T-helper 17 cell (primary cell): ENCODE data around the gene NT5DC3. TPM values are rescaled to one million over a fixed set of nuclear protein-coding genes. Genes with fewer than 3 reads are reported as not detected.
A peak's percentile ranks its signal among the peaks of the same experiment; 100 is the strongest.

Experiments used
- ATAC-seq: fragments of 150-1000 bp; cut with Tn5 transposase; 2 replicates; pipeline ENCODE4 v1.10.0; 2021; ENCODE audit warnings: mild to moderate bottlenecking, moderate library complexity
- DNase-seq, 3 donors: peaks; one replicate each; pipeline versions ENCODE4 v3.0.0 to v3.0.0-alpha.2; 2020 to 2021
- H3K9me3 ChIP-seq: one replicate; pipeline ENCODE4 v1.7.0; 2013; ENCODE audit warnings: low read length, mild to moderate bottlenecking; ENCODE audit not compliant: control insufficient read depth, poor library complexity, severe bottlenecking
- H3K27ac Mint-ChIP-seq: one replicate; pipeline ENCODE4 v1.8.0; 2022; ENCODE audit warnings: mild to moderate bottlenecking, moderate library complexity, mixed read lengths
- H3K27me3 Mint-ChIP-seq: one replicate; pipeline ENCODE4 v1.8.0; 2022; ENCODE audit warnings: mixed read lengths
- H3K36me3 Mint-ChIP-seq: one replicate; pipeline ENCODE4 v1.8.0; 2022; ENCODE audit warnings: low read depth, mixed read lengths
- H3K4me1 Mint-ChIP-seq: one replicate; pipeline ENCODE4 v1.8.0; 2022; ENCODE audit warnings: mild to moderate bottlenecking, mixed read lengths
- H3K4me3 Mint-ChIP-seq: one replicate; pipeline ENCODE4 v1.8.0; 2022; ENCODE audit warnings: mild to moderate bottlenecking, moderate library complexity, mixed read lengths
- total RNA-seq, 4 donors: library from RNA in 2 of 4; stranded (reverse) in 2 of 4; gene quantifications; one replicate each; pipeline ENCODE4 v1.2.3 and lab custom pipeline; 2022 to 2026

NT5DC3 gene
- total RNA-seq, 2 donors from 2014 or later = 6.5 to 8.3 TPM

GRCh38 chr12:103875666-103876065 lies 34.6 kb upstream of the NT5DC3 start:
- no peak for ATAC-seq
- H3K9me3 ChIP-seq = no peaks in the 10 kb centered on the region
- H3K4me3 Mint-ChIP-seq = no peak overlapping the region
- no peak overlapping the region for H3K27ac Mint-ChIP-seq
- peaks cover 9% of the 10 kb centered on the region for H3K27me3 Mint-ChIP-seq
- peaks cover 18% of the 10 kb centered on the region for H3K4me1 Mint-ChIP-seq
- peaks cover 4% of the 10 kb centered on the region for H3K36me3 Mint-ChIP-seq
- no peak for DNase-seq

- Mint-ChIP-seq H3K36me3 (peaks cover 2% of the 10 kb centered on the region), H3K4me3 (no peak overlapping the region), H3K27ac (no peak overlapping the region), H3K27me3 (peaks cover 35% of the 10 kb centered on the region), H3K4me1 (no peaks in the 10 kb centered on the region)
- DNase-seq = no peak
- no peak for ATAC-seq
- H3K9me3 ChIP-seq = no peaks in the 10 kb centered on the region
Observed at GRCh38 chr12:103868215-103868614, 27.2 kb upstream of the NT5DC3 start.

GRCh38 chr12:103865151-103865730 lies 24.2 kb upstream of the NT5DC3 start:
- Mint-ChIP-seq H3K27me3 (peaks cover 28% of the 10 kb centered on the region), H3K4me1 (no peaks in the 10 kb centered on the region), H3K27ac (no peak overlapping the region), H3K4me3 (no peak overlapping the region), H3K36me3 (no peaks in the 10 kb centered on the region)
- no peaks in the 10 kb centered on the region for H3K9me3 ChIP-seq
- DNase-seq = no peak
- ATAC-seq = no peak

- H3K27ac Mint-ChIP-seq = no peak overlapping the region
Observed at GRCh38 chr12:103864710-103865109, 23.7 kb upstream of the NT5DC3 start.

GRCh38 chr12:103858953-103859601 lies 18.0 kb upstream of the NT5DC3 start:
- H3K4me3 Mint-ChIP-seq = no peak overlapping the region
- ATAC-seq = no peak
- H3K36me3 Mint-ChIP-seq = peaks cover 3% of the 10 kb centered on the region
- no peak overlapping the region for H3K27ac Mint-ChIP-seq
- no peak for DNase-seq
- H3K4me1 Mint-ChIP-seq = peaks cover 2% of the 10 kb centered on the region
- H3K9me3 ChIP-seq = no peaks in the 10 kb centered on the region
- peaks cover 14% of the 10 kb centered on the region for H3K27me3 Mint-ChIP-seq

More at GRCh38 chr12:103864710-103865109, 23.7 kb upstream of the NT5DC3 start:
- H3K27me3 Mint-ChIP-seq = peaks cover 22% of the 10 kb centered on the region
- H3K4me3 Mint-ChIP-seq = no peak overlapping the region
- DNase-seq = no peak
- ATAC-seq = no peak
- no peaks in the 10 kb centered on the region for H3K4me1 Mint-ChIP-seq
- H3K36me3 Mint-ChIP-seq = no peaks in the 10 kb centered on the region
- H3K9me3 ChIP-seq = no peaks in the 10 kb centered on the region

GRCh38 chr12:103858335-103858734 lies 17.3 kb upstream of the NT5DC3 start:
- no peaks in the 10 kb centered on the region for H3K9me3 ChIP-seq
- peaks cover 15% of the 10 kb centered on the region for H3K27me3 Mint-ChIP-seq
- H3K4me1 Mint-ChIP-seq = peaks cover 2% of the 10 kb centered on the region
- peaks cover 3% of the 10 kb centered on the region for H3K36me3 Mint-ChIP-seq
- ATAC-seq = no peak
- no peak for DNase-seq
- no peak overlapping the region for H3K4me3 Mint-ChIP-seq
- no peak overlapping the region for H3K27ac Mint-ChIP-seq

- DNase-seq (no peak), ATAC-seq (no peak)
- Mint-ChIP-seq H3K36me3 (peaks cover 3% of the 10 kb centered on the region), H3K4me3 (no peak overlapping the region), H3K27ac (no peak overlapping the region), H3K4me1 (peaks cover 6% of the 10 kb centered on the region), H3K27me3 (peaks cover 21% of the 10 kb centered on the region)
- H3K9me3 ChIP-seq = no peaks in the 10 kb centered on the region
Observed at GRCh38 chr12:103857164-103857563, 16.1 kb upstream of the NT5DC3 start.

GRCh38 chr12:103855896-103856657 lies 15.0 kb upstream of the NT5DC3 start:
- H3K9me3 ChIP-seq = no peaks in the 10 kb centered on the region
- H3K27ac Mint-ChIP-seq = no peak overlapping the region
- no peak for DNase-seq
- H3K4me1 Mint-ChIP-seq = peaks cover 6% of the 10 kb centered on the region
- no peak overlapping the region for H3K4me3 Mint-ChIP-seq
- H3K36me3 Mint-ChIP-seq = peaks cover 3% of the 10 kb centered on the region
- no peak for ATAC-seq
- peaks cover 21% of the 10 kb centered on the region for H3K27me3 Mint-ChIP-seq

GRCh38 chr12:103855036-103855712 lies 14.1 kb upstream of the NT5DC3 start:
- Mint-ChIP-seq H3K27me3 (peaks cover 21% of the 10 kb centered on the region), H3K4me1 (peaks cover 6% of the 10 kb centered on the region), H3K36me3 (peaks cover 3% of the 10 kb centered on the region), H3K27ac (no peak overlapping the region), H3K4me3 (no peak overlapping the region)
- H3K9me3 ChIP-seq = no peaks in the 10 kb centered on the region
- DNase-seq (no peak), ATAC-seq (no peak)

- H3K4me1 Mint-ChIP-seq = peaks cover 6% of the 10 kb centered on the region
- peaks cover 21% of the 10 kb centered on the region for H3K27me3 Mint-ChIP-seq
- no peak for DNase-seq
- no peak for ATAC-seq
- no peak overlapping the region for H3K4me3 Mint-ChIP-seq
- H3K27ac Mint-ChIP-seq = no peak overlapping the region
- H3K36me3 Mint-ChIP-seq = peaks cover 3% of the 10 kb centered on the region
- H3K9me3 ChIP-seq = no peaks in the 10 kb centered on the region
Observed at GRCh38 chr12:103854372-103854973, 13.4 kb upstream of the NT5DC3 start.

GRCh38 chr12:103852498-103852997 lies 11.5 kb upstream of the NT5DC3 start:
- DNase-seq (no peak), ATAC-seq (no peak)
- Mint-ChIP-seq H3K4me3 (no peak overlapping the region), H3K27me3 (peaks cover 21% of the 10 kb centered on the region), H3K4me1 (peaks cover 6% of the 10 kb centered on the region), H3K27ac (peak overlapping the region; percentile 66), H3K36me3 (no peaks in the 10 kb centered on the region)
- H3K9me3 ChIP-seq = no peaks in the 10 kb centered on the region

- DNase-seq (no peak), ATAC-seq (no peak)
- H3K27ac Mint-ChIP-seq = no peak overlapping the region
- no peak overlapping the region for H3K4me3 Mint-ChIP-seq
- no peaks in the 10 kb centered on the region for H3K36me3 Mint-ChIP-seq
- peaks cover 21% of the 10 kb centered on the region for H3K27me3 Mint-ChIP-seq
- peaks cover 4% of the 10 kb centered on the region for H3K4me1 Mint-ChIP-seq
- no peaks in the 10 kb centered on the region for H3K9me3 ChIP-seq
Observed at GRCh38 chr12:103851127-103851526, 10.1 kb upstream of the NT5DC3 start.

GRCh38 chr12:103850429-103850828 lies 9.4 kb upstream of the NT5DC3 start:
- Mint-ChIP-seq H3K36me3 (no peaks in the 10 kb centered on the region), H3K27me3 (peaks cover 16% of the 10 kb centered on the region), H3K4me1 (peaks cover 4% of the 10 kb centered on the region), H3K4me3 (no peak overlapping the region), H3K27ac (no peak overlapping the region)
- no peaks in the 10 kb centered on the region for H3K9me3 ChIP-seq
- ATAC-seq = no peak
- DNase-seq = no peak
